NB4 (cell line): ENCODE results near the gene ADRM1.

Experiments
- MYC ChIP-seq: IDR thresholded peaks from 2 replicates; pipeline ENCODE4 v1.6.1; 2011; ENCODE audit warnings: low read depth, low read length
- POLR2A ChIP-seq: IDR thresholded peaks from 2 replicates; pipeline ENCODE4 v1.6.1; 2011; ENCODE audit warnings: mild to moderate bottlenecking; ENCODE audit not compliant: insufficient read length; ENCODE audit errors: extremely low read depth
- TF ChIP-seq, protein P1 (sequence below): IDR thresholded peaks from one replicate; pipeline ENCODE4 v1.5.1; 2012; ENCODE audit warnings: low read depth, low read length
- TF ChIP-seq, protein P2 (sequence below): IDR thresholded peaks from 2 replicates; pipeline ENCODE4 v1.6.1; 2011; ENCODE audit warnings: low read depth, low read length

DNA sequence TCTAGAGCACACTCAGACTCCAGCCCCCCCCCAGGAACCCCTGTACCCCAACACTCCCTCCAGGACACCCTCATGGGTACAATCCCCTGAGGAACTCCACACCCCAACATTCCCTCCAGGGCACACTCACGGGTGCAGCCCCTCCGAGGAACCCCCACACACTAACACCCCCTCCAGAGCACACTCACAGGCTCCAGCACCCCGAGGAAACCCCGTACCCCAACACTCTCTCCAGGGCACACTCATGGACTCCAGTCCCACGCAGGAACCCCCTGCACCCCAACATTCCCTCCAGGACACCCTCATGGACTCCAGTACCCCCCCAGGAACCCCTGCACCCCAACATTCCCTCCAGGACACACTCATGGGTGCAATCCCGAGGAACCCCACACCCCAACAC is 32.7 kb downstream of the ADRM1 start:
- TF ChIP-seq, protein P1, sequence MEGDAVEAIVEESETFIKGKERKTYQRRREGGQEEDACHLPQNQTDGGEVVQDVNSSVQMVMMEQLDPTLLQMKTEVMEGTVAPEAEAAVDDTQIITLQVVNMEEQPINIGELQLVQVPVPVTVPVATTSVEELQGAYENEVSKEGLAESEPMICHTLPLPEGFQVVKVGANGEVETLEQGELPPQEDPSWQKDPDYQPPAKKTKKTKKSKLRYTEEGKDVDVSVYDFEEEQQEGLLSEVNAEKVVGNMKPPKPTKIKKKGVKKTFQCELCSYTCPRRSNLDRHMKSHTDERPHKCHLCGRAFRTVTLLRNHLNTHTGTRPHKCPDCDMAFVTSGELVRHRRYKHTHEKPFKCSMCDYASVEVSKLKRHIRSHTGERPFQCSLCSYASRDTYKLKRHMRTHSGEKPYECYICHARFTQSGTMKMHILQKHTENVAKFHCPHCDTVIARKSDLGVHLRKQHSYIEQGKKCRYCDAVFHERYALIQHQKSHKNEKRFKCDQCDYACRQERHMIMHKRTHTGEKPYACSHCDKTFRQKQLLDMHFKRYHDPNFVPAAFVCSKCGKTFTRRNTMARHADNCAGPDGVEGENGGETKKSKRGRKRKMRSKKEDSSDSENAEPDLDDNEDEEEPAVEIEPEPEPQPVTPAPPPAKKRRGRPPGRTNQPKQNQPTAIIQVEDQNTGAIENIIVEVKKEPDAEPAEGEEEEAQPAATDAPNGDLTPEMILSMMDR: no peak
- TF ChIP-seq POLR2A (no peak), MYC (no peak)
- TF ChIP-seq, protein P2, sequence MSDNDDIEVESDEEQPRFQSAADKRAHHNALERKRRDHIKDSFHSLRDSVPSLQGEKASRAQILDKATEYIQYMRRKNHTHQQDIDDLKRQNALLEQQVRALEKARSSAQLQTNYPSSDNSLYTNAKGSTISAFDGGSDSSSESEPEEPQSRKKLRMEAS: no peak
